Gastroesophageal sphincter (tissue), 2 donors: ENCODE measurements around the gene BIRC6.

Experiments
- EP300 ChIP-seq: sonication (generic); formaldehyde crosslinking; IDR thresholded peaks from one replicate; pipeline ENCODE4 v1.6.1; 2017; ENCODE audit warnings: antibody characterized with exemption, mild to moderate bottlenecking
- POLR2A ChIP-seq, 2 donors: fragments of 450-650 bp; IDR thresholded peaks; one replicate each; pipeline ENCODE4 v1.6.1; 2017; ENCODE audit warnings: antibody characterized with exemption in 2 of 2, mild to moderate bottlenecking in 2 of 2, moderate library complexity in 1 of 2

- no peak for TF ChIP-seq EP300
- TF ChIP-seq POLR2A (IDR thresholded peaks at IDR 0.05) = no peak
Observed at GRCh38 chr2:32617599-32618189, 260.9 kb downstream of the BIRC6 start.
